Tibial nerve (tissue), 4 donors: Measurements from ENCODE around the gene C6orf15. TPM values are rescaled to one million over a fixed set of nuclear protein-coding genes. Genes with fewer than 3 reads are reported as not detected.

Source experiments
- small RNA-seq: library from RNA; depleted of rRNA; stranded (forward); fragments of <200 nt; gene quantifications from one replicate; pipeline ENCODE3, GENCODE V24; 2016
- total RNA-seq, 4 donors: library from RNA; depleted of rRNA; stranded (reverse); fragments of >200 nt; gene quantifications; one replicate each; pipeline ENCODE4 v1.1.0, GENCODE V29; 2016

The C6orf15 gene
- total RNA-seq, 4 donors from 2014 or later = not detected

Small RNA genes lying within 50 kb of the gene (small RNA-seq; reads per million reads assigned to genes)
- gene POLR2LP1 = not detected
- gene RNU6-1133P = not detected

Other genes starting within 250 kb of the C6orf15 start
- 10 to 100 TPM; 36.7 to 60.1 (median 39.8) TPM for gene DDR1, start 228.1 kb downstream of the C6orf15 start, total RNA-seq
- gene GTF2H4, start 204.4 kb downstream of the C6orf15 start, total RNA-seq = 10 to 100 TPM in 2 of 4 donors, 1 to 10 TPM in 2; 2.2 to 25.2 (median 10.1) TPM
- gene VARS2, start 198.3 kb downstream of the C6orf15 start, total RNA-seq = 10 to 100 TPM; 22.6 to 26.2 (median 24.7) TPM
- gene SFTA2, start 180.4 kb downstream of the C6orf15 start, total RNA-seq = not detected
- gene MUCL3, start 171.6 kb downstream of the C6orf15 start, total RNA-seq = under 1 TPM in 1 of 4 donors, not detected in 3; under 0.01 TPM
- not detected for gene MUC21, start 128.9 kb downstream of the C6orf15 start, total RNA-seq
- gene MUC22, start 102.1 kb downstream of the C6orf15 start, total RNA-seq = not detected
- gene PSORS1C1, start 2.2 kb upstream of the C6orf15 start, total RNA-seq = 1 to 10 TPM in 3 of 4 donors, under 1 TPM in 1; 0.42 to 8.5 (median 2.2) TPM
- gene CDSN, start 7.9 kb upstream of the C6orf15 start, total RNA-seq = not detected
- not detected for gene PSORS1C2, start 26.5 kb upstream of the C6orf15 start, total RNA-seq
- gene CCHCR1, start 45.2 kb upstream of the C6orf15 start, total RNA-seq = 10 to 100 TPM; 13.8 to 25.1 (median 18.7) TPM
- 1 to 10 TPM; 1.2 to 4.6 (median 4.0) TPM for gene TCF19, start 46.0 kb upstream of the C6orf15 start, total RNA-seq
- gene POU5F1, start 58.1 kb upstream of the C6orf15 start, total RNA-seq = 1 to 10 TPM in 2 of 4 donors, not detected in 2; 1.2 to 9.8 TPM
- gene HLA-C, start 159.5 kb upstream of the C6orf15 start, total RNA-seq = 100 to 1,000 TPM; 148 to 482 (median 409) TPM
- 100 to 1,000 TPM; 570 to 933 (median 787) TPM for gene HLA-B, start 244.6 kb upstream of the C6orf15 start, total RNA-seq